H1 (cell line): ENCODE measurements around the gene SLC22A15. TPM values are rescaled to one million over a fixed set of nuclear protein-coding genes. Genes with fewer than 3 reads are reported as not detected.

Source experiments
- CTCF ChIA-PET: fragments of 300-600 bp; sonication (Branson Sonifier 250); formaldehyde crosslinking; loops from one replicate; lab custom pipeline; 2021; ENCODE audit not compliant: partially characterized antibody; lab: Charles Lee
- POLR2A ChIA-PET: fragments of 300-600 bp; sonication (Branson Sonifier 250); formaldehyde crosslinking; loops from one replicate; lab custom pipeline; 2021; ENCODE audit warnings: inconsistent platforms; ENCODE audit not compliant: partially characterized antibody; lab: Charles Lee
- DNase-seq, 2 experiments: peaks; one replicate each; pipeline versions ENCODE4 v3.0.0 to v3.0.0-alpha.2; 2010 to 2022; ENCODE audit warnings: low spot score in 2 of 2, low read depth in 1 of 2, mixed read lengths in 1 of 2
- FAIRE-seq: peaks from 2 replicates; lab custom pipeline; 2011; peaks lifted over from hg19 to GRCh38; lab: Jason Lieb, UNC
- H2AFZ ChIP-seq: 2 replicates; pipeline ENCODE4 v1.8.1; 2012; ENCODE audit warnings: low read length, inconsistent platforms
- H2AK5ac ChIP-seq: 2 replicates; pipeline ENCODE4 v1.6.1; 2013; ENCODE audit warnings: low read depth, low read length
- H2BK120ac ChIP-seq: replicated peaks from 2 replicates; pipeline ENCODE3; 2013; ENCODE audit warnings: low read depth, low read length, inconsistent platforms
- H2BK12ac ChIP-seq: 2 replicates; pipeline ENCODE4 v1.6.1; 2013; ENCODE audit warnings: low read depth, low read length
- H2BK15ac ChIP-seq: 2 replicates; pipeline ENCODE4 v1.6.1; 2013; ENCODE audit warnings: low read length
- H2BK20ac ChIP-seq: 2 replicates; pipeline ENCODE4 v1.6.1; 2013; ENCODE audit warnings: low read length
- H2BK5ac ChIP-seq: 2 replicates; pipeline ENCODE4 v1.6.1; 2013; ENCODE audit warnings: low read depth, low read length
- H3K14ac ChIP-seq: 2 replicates; pipeline ENCODE4 v1.6.1; 2013; ENCODE audit warnings: inconsistent platforms; ENCODE audit not compliant: insufficient read length
- H3K18ac ChIP-seq: 2 replicates; pipeline ENCODE4 v1.6.1; 2013; ENCODE audit warnings: low read length; ENCODE audit errors: extremely low read depth
- H3K23ac ChIP-seq: 2 replicates; pipeline ENCODE4 v1.6.1; 2013; ENCODE audit warnings: inconsistent platforms; ENCODE audit not compliant: insufficient read length
- H3K23me2 ChIP-seq: 2 replicates; pipeline ENCODE4 v1.6.1; 2013; ENCODE audit warnings: low read depth, low read length
- H3K27ac ChIP-seq: 2 replicates; pipeline ENCODE4 v1.6.1; 2011; ENCODE audit warnings: low read depth, low read length, inconsistent platforms
- H3K27me3 ChIP-seq, 4 experiments: replicated peaks in 1 of 4; 1 replicate in 1 of 4; 2 replicates in 3 of 4; pipeline versions ENCODE4 v1.6.1 to v1.8.1; 2011 to 2013; ENCODE audit warnings: low read length in 3 of 4, mild to moderate bottlenecking in 3 of 4, inconsistent platforms in 2 of 4, mixed read lengths in 2 of 4, moderate library complexity in 1 of 4; ENCODE audit not compliant: control insufficient read depth in 3 of 4, insufficient read depth in 3 of 4; ENCODE audit errors: extremely low read depth in 1 of 4
- H3K36me3 ChIP-seq, 4 experiments: 2 replicates each; pipeline versions ENCODE4 v1.6.1 to v1.8.1; 2011 to 2013; ENCODE audit warnings: mild to moderate bottlenecking in 4 of 4, low read length in 3 of 4, moderate library complexity in 2 of 4, control low read depth in 1 of 4, inconsistent platforms in 1 of 4; ENCODE audit not compliant: insufficient read depth in 4 of 4, control insufficient read depth in 2 of 4
- H3K4ac ChIP-seq: replicated peaks from 2 replicates; pipeline ENCODE3; 2013; ENCODE audit warnings: low read length, low read depth, mixed read lengths, inconsistent platforms; ENCODE audit not compliant: insufficient read length
- H3K4me1 ChIP-seq, 4 experiments: replicated peaks in 1 of 4; 1 replicate in 1 of 4; 2 replicates in 3 of 4; pipeline versions ENCODE4 v1.6.1 to v1.8.1; 2011 to 2013; ENCODE audit warnings: low read length in 3 of 4, inconsistent platforms in 2 of 4, mixed read lengths in 1 of 4; ENCODE audit not compliant: insufficient read depth in 4 of 4, control insufficient read depth in 3 of 4
- H3K4me2 ChIP-seq, 2 experiments: 2 replicates each; pipeline versions ENCODE4 v1.6.1 to v1.8.1; 2011 to 2013; ENCODE audit warnings: low read depth in 2 of 2, low read length in 2 of 2, control low read depth in 1 of 2, inconsistent platforms in 1 of 2, mild to moderate bottlenecking in 1 of 2; ENCODE audit not compliant: insufficient read depth in 1 of 2
- H3K4me3 ChIP-seq, 4 experiments: fragments of 200-600, 300-600 bp in 1 of 4; sonication (generic), shearing (Covaris generic), sonication (Bioruptor Twin) in 1 of 4; 2 replicates each; pipeline versions ENCODE4 v1.5.1 to v1.8.1; 2011 to 2016; ENCODE audit warnings: low read length in 4 of 4, low read depth in 3 of 4, control low read depth in 2 of 4, inconsistent platforms in 2 of 4, mild to moderate bottlenecking in 2 of 4, mixed read lengths in 1 of 4, moderate library complexity in 1 of 4; ENCODE audit not compliant: insufficient read depth in 2 of 4; ENCODE audit errors: extremely low read depth in 1 of 4
- H3K56ac ChIP-seq: replicated peaks from 2 replicates; pipeline ENCODE3; 2013; ENCODE audit warnings: low read depth, mild to moderate bottlenecking, mixed read lengths, low read length, inconsistent platforms; ENCODE audit not compliant: insufficient read length
- H3K79me1 ChIP-seq: 2 replicates; pipeline ENCODE4 v1.6.1; 2013; ENCODE audit warnings: low read depth, low read length, control low read depth
- H3K79me2 ChIP-seq, 2 experiments: 2 replicates each; pipeline versions ENCODE4 v1.6.1 to v1.8.1; 2012 to 2013; ENCODE audit warnings: low read length in 2 of 2, mild to moderate bottlenecking in 2 of 2, inconsistent platforms in 1 of 2; ENCODE audit not compliant: insufficient read depth in 2 of 2, control insufficient read depth in 1 of 2
- H3K9ac ChIP-seq, 4 experiments: replicated peaks in 1 of 4; 1 replicate in 1 of 4; 2 replicates in 3 of 4; pipeline versions ENCODE4 v1.6.1 to v1.8.1; 2011 to 2013; ENCODE audit warnings: low read depth in 3 of 4, low read length in 3 of 4, control low read depth in 2 of 4, mild to moderate bottlenecking in 2 of 4, moderate library complexity in 2 of 4, inconsistent platforms in 1 of 4; ENCODE audit errors: extremely low read depth in 1 of 4
- H3K9me3 ChIP-seq, 2 experiments: 2 replicates each; pipeline versions ENCODE4 v1.6.1 to v1.8.1; 2012 to 2013; ENCODE audit warnings: mild to moderate bottlenecking in 2 of 2, moderate library complexity in 2 of 2, control low read depth in 1 of 2, inconsistent platforms in 1 of 2, low read depth in 1 of 2, low read length in 1 of 2, mixed read lengths in 1 of 2; ENCODE audit not compliant: insufficient read depth in 2 of 2
- H4K20me1 ChIP-seq, 2 experiments: replicated peaks in 1 of 2; 2 replicates each; pipeline versions ENCODE3 to v1.8.1; 2011 to 2013; ENCODE audit warnings: inconsistent platforms in 2 of 2, low read length in 2 of 2, mild to moderate bottlenecking in 1 of 2; ENCODE audit not compliant: insufficient read depth in 2 of 2, control insufficient read depth in 1 of 2
- H4K5ac ChIP-seq: 2 replicates; pipeline ENCODE4 v1.6.1; 2013; ENCODE audit warnings: low read length, low read depth, mixed read lengths, inconsistent platforms; ENCODE audit not compliant: insufficient read length
- H4K8ac ChIP-seq: 2 replicates; pipeline ENCODE4 v1.8.0; 2013; ENCODE audit warnings: mild to moderate bottlenecking, moderate library complexity, low read length, inconsistent platforms; ENCODE audit not compliant: insufficient read depth; ENCODE audit errors: extremely low read depth
- H4K91ac ChIP-seq: replicated peaks from 2 replicates; pipeline ENCODE3; 2013; ENCODE audit warnings: low read length, mixed read lengths, inconsistent platforms; ENCODE audit not compliant: insufficient read length
- CHD1 ChIP-seq: IDR thresholded peaks from 2 replicates; pipeline ENCODE4 v1.6.1; 2012; ENCODE audit warnings: low read depth, low read length, improper control_type of control experiment
- PHF8 ChIP-seq: fragments of 200-600 bp; sonication (generic); conservative IDR thresholded peaks from 2 replicates; pipeline ENCODE4 v1.7.1; 2012; ENCODE audit warnings: low read depth, mild to moderate bottlenecking, inconsistent platforms, low read length, moderate library complexity
- RXRA ChIP-seq: IDR thresholded peaks from 2 replicates; pipeline ENCODE4 v1.6.1; 2011; ENCODE audit warnings: low read depth, mild to moderate bottlenecking, low read length, moderate library complexity; ENCODE audit not compliant: insufficient read depth
- WGBS, 2 experiments: shearing (Covaris generic) in 1 of 2; methylation state at CpG; one replicate each; pipeline versions ENCODE4 v1.1.6 to v1.1.7; 2013 to 2015; ENCODE audit warnings: low lambda C conversion rate in 2 of 2, mixed read lengths in 2 of 2, inconsistent platforms in 1 of 2, low coverage in 1 of 2, missing lambda C conversion rate in 1 of 2; ENCODE audit not compliant: insufficient replicate concordance in 2 of 2, insufficient coverage in 1 of 2, insufficient read length in 1 of 2; ENCODE audit errors: extremely low coverage in 1 of 2, missing lambda C conversion rate in 1 of 2; 5-methylcytosine and 5-hydroxymethylcytosine counted together
- polyA plus RNA-seq, 7 experiments: library from polyadenylated mRNA; depleted of rRNA in 3 of 7; stranded (reverse) in 5 of 7; unstranded in 2 of 7; fragments of >200 nt in 5 of 7; fragments of 200-250 nt in 2 of 7; gene quantifications; 1 replicate in 5 of 7; 2 replicates in 1 of 7; 4 replicates in 1 of 7; pipeline versions ENCODE4 v1.2.1 to v1.2.3, GENCODE V29; 2011 to 2013; ENCODE audit warnings: missing spikeins in 2 of 7, mixed read lengths in 2 of 7
- total RNA-seq: library from RNA; stranded (reverse); fragmentation: NEBNext Ultra II Directional; extraction: Animal tissue kit (Norgen Biotek cat#: 25700); gene quantifications from 2 replicates; pipeline ENCODE4 v1.2.1, GENCODE V29; 2021

The SLC22A15 gene
- total and polyA plus RNA-seq, 2 of the 8 experiments (the other 6 are each of a cell fraction or from before 2014, with no cell fraction given) = 3.2 to 3.3 TPM

DNA sequence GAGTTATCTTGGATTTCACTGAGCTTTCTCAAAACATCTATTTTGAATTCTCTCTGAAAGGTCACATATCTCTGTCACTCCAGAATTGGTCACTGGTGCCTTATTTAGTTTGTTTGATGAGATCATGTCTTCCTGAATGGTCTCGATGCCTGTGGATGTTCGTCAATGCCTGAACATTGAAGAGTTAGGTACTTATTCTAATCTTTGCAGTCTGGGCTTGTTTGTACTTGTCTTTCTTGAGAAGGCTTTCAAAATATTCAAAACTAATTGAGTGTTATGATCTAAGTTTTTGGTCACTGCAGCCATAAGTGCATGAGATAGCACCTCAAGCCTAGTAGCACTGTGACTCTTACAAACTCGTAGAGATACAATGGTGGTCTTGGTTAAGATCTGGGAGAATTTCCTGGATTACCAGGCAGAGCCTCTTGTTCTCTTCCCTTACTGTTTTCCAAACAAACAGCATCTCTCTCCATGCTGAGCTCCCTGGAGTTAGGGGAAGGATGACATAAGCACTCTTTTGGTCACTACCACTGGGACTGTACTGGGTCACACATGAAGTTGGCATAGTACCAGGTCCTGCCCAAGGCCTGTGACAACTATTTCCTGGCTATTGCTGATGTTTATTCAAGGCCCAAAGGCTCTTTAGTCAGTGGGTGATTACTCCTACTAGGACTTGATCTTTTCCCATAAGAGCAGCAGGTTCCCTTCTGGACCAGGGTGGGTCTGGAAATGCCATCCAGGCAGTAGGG lies 25.6 kb downstream of the SLC22A15 start:
- Histone ChIP-seq H2BK5ac (no peak overlapping the region), H2AFZ (no peak overlapping the region), H3K4me1 (peaks cover 0 to 4% (median 2%) of the 10 kb centered on the region in 4 experiments; a peak in 3 of 7 replicates), H3K23ac (no peak overlapping the region), H3K18ac (no peak overlapping the region), H2AK5ac (no peak overlapping the region), H3K9me3 (peaks cover 0 to 4% of the 10 kb centered on the region in 2 experiments; a peak in 1 of 4 replicates), H4K91ac (no peak overlapping the region), H3K79me1 (no peaks in the 10 kb centered on the region), H4K5ac (no peak overlapping the region), H4K8ac (no peak overlapping the region), H2BK12ac (no peak overlapping the region), H3K27me3 (no peaks in the 10 kb centered on the region), H3K79me2 (no peaks in the 10 kb centered on the region), H3K36me3 (no peaks in the 10 kb centered on the region), H2BK20ac (no peak overlapping the region), H3K27ac (no peak overlapping the region), H3K23me2 (no peaks in the 10 kb centered on the region; the same call in 1 of the 2 replicates), H3K14ac (no peak overlapping the region), H2BK120ac (no peak overlapping the region), H2BK15ac (no peak overlapping the region), H3K56ac (no peak overlapping the region), H3K4me2 (no peak overlapping the region), H3K9ac (no peak overlapping the region), H3K4ac (no peak overlapping the region), H4K20me1 (no peaks in the 10 kb centered on the region), H3K4me3 (no peak overlapping the region)
- 93% methylated on average over 3 of the region's 3 CpGs; no CpG with 5 or more reads in 1 of the 2 experiments for WGBS, 2 experiments
- FAIRE-seq (no peak), DNase-seq (no peak)
- ChIA-PET POLR2A (no interaction called here), CTCF (interaction anchor here (1.5 to 3.1 kb wide), 2 partner anchors 18 to 231 kb away, joined by 3 to 15 read pairs; no protein-coding TSS in a partner anchor)
- TF ChIP-seq RXRA = no peak
- no peak for TF ChIP-seq PHF8
- no peak for TF ChIP-seq CHD1
